PC-9 (cell line): Measurements from ENCODE around the gene KRTAP5-6. TPM values are rescaled to one million over a fixed set of nuclear protein-coding genes. Genes with fewer than 3 reads are reported as not detected.
"Not testable (repeated sequence)": the region's sequence is repeated elsewhere in the genome, so short reads cannot be mapped to it uniquely, and the experiment has no call there.

Experiments
- BruUV-seq: library from RNA; stranded (reverse); fragments of 400-500 nt; replicated peaks from 2 replicates; lab custom pipeline; 2021; lab: Mats Ljungman, UMichigan
- CTCF ChIA-PET: fragments of 300-600 bp; sonication (Branson Sonifier 250); formaldehyde crosslinking; loops from one replicate; lab custom pipeline; 2022; ENCODE audit warnings: antibody characterized with exemption; lab: Charles Lee
- POLR2A ChIA-PET: fragments of 300-600 bp; sonication (Branson Sonifier 250); formaldehyde crosslinking; loops from one replicate; lab custom pipeline; 2022; ENCODE audit warnings: antibody characterized with exemption; ENCODE audit not compliant: unreplicated experiment; lab: Charles Lee
- DNase-seq, 2 experiments: peaks; one replicate each; pipeline versions ENCODE4 v3.0.0 to v3.0.0-alpha.2; 2015 to 2022; ENCODE audit warnings: mixed read lengths in 1 of 2
- H2AFZ ChIP-seq: fragments of 200-600 bp; sonication (generic); 2 replicates; pipeline ENCODE4 v1.8.1; 2017; ENCODE audit warnings: antibody characterized with exemption
- H3F3A ChIP-seq: fragments of 200-600 bp; sonication (generic); 2 replicates; pipeline ENCODE4 v1.8.1; 2017; ENCODE audit warnings: antibody characterized with exemption, mild to moderate bottlenecking, low read depth; ENCODE audit not compliant: insufficient read depth
- H3K27ac ChIP-seq: fragments of 200-600 bp; sonication (generic); 2 replicates; pipeline ENCODE4 v1.6.1; 2016; ENCODE audit warnings: mixed run types
- H3K27me3 ChIP-seq: fragments of 200-600 bp; sonication (generic); 2 replicates; pipeline ENCODE4 v1.6.1; 2016; ENCODE audit warnings: low read depth, mixed run types; ENCODE audit not compliant: insufficient read depth
- H3K36me3 ChIP-seq: fragments of 200-600 bp; sonication (generic); 2 replicates; pipeline ENCODE4 v1.6.1; 2016; ENCODE audit warnings: low read depth, mixed run types
- H3K4me1 ChIP-seq: fragments of 200-600 bp; sonication (generic); replicated peaks from 2 replicates; pipeline ENCODE4 v1.6.1; 2016; ENCODE audit warnings: mixed run types; ENCODE audit not compliant: insufficient read depth
- H3K4me2 ChIP-seq: fragments of 200-600 bp; sonication (generic); 2 replicates; pipeline ENCODE4 v1.6.1; 2017; ENCODE audit warnings: mixed run types
- H3K4me3 ChIP-seq: fragments of 200-600 bp; sonication (generic); 2 replicates; pipeline ENCODE4 v1.6.1; 2016; ENCODE audit warnings: mixed run types
- H3K79me2 ChIP-seq: fragments of 200-600 bp; sonication (generic); 2 replicates; pipeline ENCODE4 v1.6.1; 2017; ENCODE audit warnings: low read depth, mixed run types
- H3K9me2 ChIP-seq: fragments of 200-600 bp; sonication (generic); 2 replicates; pipeline ENCODE4 v1.8.1; 2017; ENCODE audit warnings: mild to moderate bottlenecking; ENCODE audit not compliant: insufficient read depth
- H3K9me3 ChIP-seq: fragments of 200-600 bp; sonication (generic); 2 replicates; pipeline ENCODE4 v1.8.1; 2016; ENCODE audit warnings: low read depth; ENCODE audit not compliant: insufficient read depth
- H4K20me1 ChIP-seq: fragments of 200-600 bp; sonication (generic); 2 replicates; pipeline ENCODE4 v1.8.1; 2017; ENCODE audit not compliant: insufficient read depth
- EZH2 ChIP-seq: fragments of 200-600 bp; sonication (generic); IDR thresholded peaks from 2 replicates; pipeline ENCODE4 v1.8.0; 2017; ENCODE audit warnings: antibody characterized with exemption, low read depth
- intact Hi-C: fragments of 100-400 bp; cut with micrococcal nuclease; formaldehyde crosslinking; loops from one replicate; pipeline ENCODE4 v1.10.0; 2022; ENCODE audit not compliant: unreplicated experiment
- total RNA-seq: library from RNA; stranded (reverse); gene quantifications from 2 replicates; pipeline ENCODE4 v1.2.3, GENCODE V29; 2021
- TF ChIP-seq, protein P1 (sequence below): fragments of 200-600 bp; sonication (generic); conservative IDR thresholded peaks from 2 replicates; pipeline ENCODE4 v1.6.1; 2017; ENCODE audit warnings: mixed run types, antibody characterized with exemption, mild to moderate bottlenecking, moderate library complexity

The KRTAP5-6 gene
- total RNA-seq, 1 experiment from 2014 or later = not detected

GRCh38 chr11:1676229-1676740 is 20.7 kb upstream of the KRTAP5-6 start:
- Histone ChIP-seq H3K27me3 (peaks cover 44% of the 10 kb centered on the region), H3K4me1 (no peaks in the 10 kb centered on the region), H3K79me2 (no peaks in the 10 kb centered on the region), H3K4me2 (no peak overlapping the region), H3K9me2 (no peaks in the 10 kb centered on the region), H3K27ac (no peak overlapping the region), H3K36me3 (no peaks in the 10 kb centered on the region), H4K20me1 (no peaks in the 10 kb centered on the region), H3K9me3 (no peaks in the 10 kb centered on the region), H3K4me3 (no peak overlapping the region), H2AFZ (no peak overlapping the region), H3F3A (no peaks in the 10 kb centered on the region)
- POLR2A ChIA-PET = no interaction called here
- CTCF ChIA-PET = no interaction called here
- TF ChIP-seq, protein P1, sequence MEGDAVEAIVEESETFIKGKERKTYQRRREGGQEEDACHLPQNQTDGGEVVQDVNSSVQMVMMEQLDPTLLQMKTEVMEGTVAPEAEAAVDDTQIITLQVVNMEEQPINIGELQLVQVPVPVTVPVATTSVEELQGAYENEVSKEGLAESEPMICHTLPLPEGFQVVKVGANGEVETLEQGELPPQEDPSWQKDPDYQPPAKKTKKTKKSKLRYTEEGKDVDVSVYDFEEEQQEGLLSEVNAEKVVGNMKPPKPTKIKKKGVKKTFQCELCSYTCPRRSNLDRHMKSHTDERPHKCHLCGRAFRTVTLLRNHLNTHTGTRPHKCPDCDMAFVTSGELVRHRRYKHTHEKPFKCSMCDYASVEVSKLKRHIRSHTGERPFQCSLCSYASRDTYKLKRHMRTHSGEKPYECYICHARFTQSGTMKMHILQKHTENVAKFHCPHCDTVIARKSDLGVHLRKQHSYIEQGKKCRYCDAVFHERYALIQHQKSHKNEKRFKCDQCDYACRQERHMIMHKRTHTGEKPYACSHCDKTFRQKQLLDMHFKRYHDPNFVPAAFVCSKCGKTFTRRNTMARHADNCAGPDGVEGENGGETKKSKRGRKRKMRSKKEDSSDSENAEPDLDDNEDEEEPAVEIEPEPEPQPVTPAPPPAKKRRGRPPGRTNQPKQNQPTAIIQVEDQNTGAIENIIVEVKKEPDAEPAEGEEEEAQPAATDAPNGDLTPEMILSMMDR = no peak
- no peak for TF ChIP-seq EZH2
- intact Hi-C loops = no loop called here
- DNase-seq = no peak
- no TSS peak for BruUV-seq

DNA sequence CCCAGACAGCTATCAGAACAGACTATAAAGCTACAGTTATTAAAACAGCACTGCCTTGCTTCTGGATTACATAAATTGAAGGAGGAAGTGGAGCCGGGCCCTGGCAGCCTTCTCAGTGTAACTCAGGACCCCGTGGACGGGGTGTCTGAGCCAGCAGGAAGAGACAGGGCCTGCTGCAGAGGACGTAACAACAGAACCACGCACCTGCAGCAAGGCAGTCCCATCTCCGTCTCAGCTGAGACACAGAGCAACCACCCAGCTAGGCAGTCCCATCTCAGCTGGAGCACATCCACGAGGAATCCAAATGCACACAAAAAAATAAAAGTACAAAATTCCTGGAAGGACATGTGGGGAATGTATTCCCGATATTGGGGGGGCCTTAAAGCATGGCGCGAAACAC is 17.1 kb upstream of the KRTAP5-6 start:
- Histone ChIP-seq H3F3A (no peaks in the 10 kb centered on the region), H3K27ac (no peak overlapping the region), H3K27me3 (peaks cover 13% of the 10 kb centered on the region; the same call in 1 of the 2 replicates), H3K9me3 (no peaks in the 10 kb centered on the region), H3K79me2 (no peaks in the 10 kb centered on the region), H3K9me2 (no peaks in the 10 kb centered on the region), H4K20me1 (no peaks in the 10 kb centered on the region), H3K4me3 (no peak overlapping the region), H2AFZ (no peak overlapping the region), H3K36me3 (no peaks in the 10 kb centered on the region), H3K4me2 (no peak overlapping the region), H3K4me1 (no peaks in the 10 kb centered on the region)
- ChIA-PET POLR2A (no interaction called here), CTCF (no interaction called here)
- BruUV-seq = no TSS peak
- intact Hi-C loops = no loop called here
- no peak for DNase-seq
- TF ChIP-seq, protein P1 = no peak
- no peak for TF ChIP-seq EZH2

DNA sequence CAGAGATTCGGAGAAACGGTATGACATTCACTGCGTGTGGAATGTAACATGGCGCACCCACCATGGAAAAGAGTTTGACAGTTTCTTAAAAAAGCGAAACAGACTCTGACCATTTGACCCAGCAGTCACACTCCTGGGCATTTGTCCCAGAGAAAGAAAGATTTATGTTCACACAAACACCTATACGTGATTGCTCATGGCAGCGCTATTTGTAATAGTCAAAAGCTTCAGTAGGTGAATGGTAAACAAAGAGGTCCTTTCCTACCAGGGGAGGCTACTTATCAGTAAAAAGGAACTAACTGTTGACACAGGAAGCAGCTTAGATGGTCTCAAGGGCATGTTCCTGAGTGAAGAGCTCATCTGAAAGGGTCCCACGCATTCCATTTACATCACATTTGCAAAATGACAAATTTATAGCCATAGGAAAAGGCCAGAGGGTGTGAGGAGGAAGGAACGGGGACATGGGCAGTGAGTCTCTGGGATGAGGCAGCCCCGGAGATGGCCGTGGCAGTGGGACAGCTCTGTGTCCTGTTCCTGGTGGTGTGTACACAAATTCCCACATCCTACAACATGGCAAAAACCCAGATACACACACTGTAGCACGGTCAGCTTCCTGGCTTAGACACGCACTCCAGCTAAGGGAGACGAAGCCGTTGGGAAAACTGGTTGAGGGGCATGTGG is 14.6 kb upstream of the KRTAP5-6 start:
- H3K27me3 ChIP-seq = no peaks in the 10 kb centered on the region; the same call in 1 of the 2 replicates
- no peaks in the 10 kb centered on the region for H4K20me1 ChIP-seq
- intact Hi-C loops = no loop called here
- peak in 1 of 2 experiments; percentile 46 for DNase-seq
- H2AFZ ChIP-seq = no peak overlapping the region
- H3K9me2 ChIP-seq = no peaks in the 10 kb centered on the region
- no peak overlapping the region for H3K4me2 ChIP-seq
- H3K27ac ChIP-seq = no peak overlapping the region
- no peaks in the 10 kb centered on the region for H3F3A ChIP-seq
- H3K9me3 ChIP-seq = no peaks in the 10 kb centered on the region
- H3K4me1 ChIP-seq = no peaks in the 10 kb centered on the region
- BruUV-seq = no TSS peak
- ChIA-PET CTCF (no interaction called here), POLR2A (interaction anchor here (0.5 kb wide), 1 partner anchor 215 kb away, joined by 5 read pairs; no protein-coding TSS in a partner anchor)
- H3K79me2 ChIP-seq = no peaks in the 10 kb centered on the region
- TF ChIP-seq, protein P1 = no peak
- TF ChIP-seq EZH2 = no peak
- H3K4me3 ChIP-seq = no peak overlapping the region
- no peaks in the 10 kb centered on the region for H3K36me3 ChIP-seq

DNA sequence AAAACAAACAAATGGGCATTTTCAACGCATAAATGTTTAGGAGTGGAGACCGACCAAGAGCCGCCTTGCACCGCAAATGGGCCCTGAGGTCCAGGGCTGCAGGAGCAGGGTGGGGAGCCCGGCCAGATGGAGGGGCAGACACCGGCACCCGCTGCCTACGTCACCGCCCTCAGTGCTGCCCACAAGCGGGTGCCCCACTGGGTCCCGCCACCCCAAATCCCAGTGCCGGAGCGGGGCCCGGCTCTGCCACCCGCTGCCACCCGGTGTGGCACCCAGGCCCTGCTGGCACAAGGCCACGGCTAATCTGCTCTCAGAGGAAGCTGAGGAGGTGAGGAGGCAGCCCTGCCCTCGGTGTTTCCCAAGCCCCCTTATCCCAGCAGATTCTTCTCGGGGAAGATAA is 13.8 kb upstream of the KRTAP5-6 start:
- H3K4me1 ChIP-seq, H3K9me2 ChIP-seq, POLR2A ChIA-PET, H3K9me3 ChIP-seq, BruUV-seq, H3F3A ChIP-seq, H3K4me3 ChIP-seq, H3K79me2 ChIP-seq, H3K27ac ChIP-seq, H2AFZ ChIP-seq, DNase-seq, H3K36me3 ChIP-seq, H3K27me3 ChIP-seq, H4K20me1 ChIP-seq, intact Hi-C loops, CTCF ChIA-PET, H3K4me2 ChIP-seq: not testable (repeated sequence)

- H4K20me1 ChIP-seq, H3F3A ChIP-seq, intact Hi-C loops, H3K4me1 ChIP-seq, H3K9me2 ChIP-seq, H3K27ac ChIP-seq, H3K4me3 ChIP-seq, CTCF ChIA-PET, H3K36me3 ChIP-seq, H3K79me2 ChIP-seq, H3K27me3 ChIP-seq, DNase-seq, H3K9me3 ChIP-seq, H2AFZ ChIP-seq, BruUV-seq, H3K4me2 ChIP-seq, POLR2A ChIA-PET: not testable (repeated sequence)
Observed at GRCh38 chr11:1683904-1684572, 13.0 kb upstream of the KRTAP5-6 start.
